HL-60/S4 treated with retinoic acid at 250 ng/mL for 4 days and 3 days (cell line): ENCODE data around the gene PHC2.

Experiments used
- in situ Hi-C: fragments of 300-500 bp; cut with MboI; formaldehyde crosslinking; loops from 2 replicates; pipeline ENCODE4 v1.7.0; 2022; ENCODE audit warnings: low sequenced_read_pairs

Gene PHC2

DNA sequence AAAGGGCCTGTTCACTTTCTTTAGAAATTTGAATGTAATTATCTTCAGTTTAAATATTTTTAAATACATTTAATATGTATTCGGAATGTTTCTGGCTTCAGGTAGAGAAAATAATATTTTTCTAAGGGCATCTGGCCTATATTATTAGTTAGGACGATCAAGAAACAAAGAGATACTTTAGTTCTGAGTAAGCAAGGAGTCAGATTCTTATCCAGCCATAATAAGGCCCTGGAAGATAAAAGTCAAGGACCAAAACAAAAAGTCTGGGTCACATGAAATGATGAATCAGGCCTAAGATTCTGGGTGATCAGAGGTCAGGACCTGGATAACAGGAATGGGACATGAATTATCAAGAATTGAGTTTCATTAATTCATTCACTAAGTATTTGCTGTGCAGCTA is 6.3 kb downstream of the PHC2 start:
- in situ Hi-C loops = no loop called here

DNA sequence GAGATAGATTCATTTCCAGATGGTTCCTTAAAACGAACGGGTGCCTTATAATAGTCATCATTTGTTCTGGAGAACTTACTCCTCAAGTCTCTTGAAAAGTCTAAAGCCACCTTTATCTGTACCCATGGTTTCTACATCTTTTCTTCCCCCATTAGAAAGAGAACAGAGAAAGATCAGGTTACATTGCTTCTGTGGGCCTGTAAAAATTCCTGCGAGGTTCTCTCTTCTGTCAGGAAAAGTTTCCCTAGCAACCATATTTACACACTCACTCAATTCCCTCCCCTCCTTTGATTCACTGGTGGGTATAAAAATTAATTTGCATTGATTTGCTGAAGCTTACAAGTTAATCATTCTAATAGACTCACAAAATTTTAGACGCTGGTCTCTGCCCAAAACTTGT is 6.7 kb downstream of the PHC2 start:
- in situ Hi-C loops = no loop called here

DNA sequence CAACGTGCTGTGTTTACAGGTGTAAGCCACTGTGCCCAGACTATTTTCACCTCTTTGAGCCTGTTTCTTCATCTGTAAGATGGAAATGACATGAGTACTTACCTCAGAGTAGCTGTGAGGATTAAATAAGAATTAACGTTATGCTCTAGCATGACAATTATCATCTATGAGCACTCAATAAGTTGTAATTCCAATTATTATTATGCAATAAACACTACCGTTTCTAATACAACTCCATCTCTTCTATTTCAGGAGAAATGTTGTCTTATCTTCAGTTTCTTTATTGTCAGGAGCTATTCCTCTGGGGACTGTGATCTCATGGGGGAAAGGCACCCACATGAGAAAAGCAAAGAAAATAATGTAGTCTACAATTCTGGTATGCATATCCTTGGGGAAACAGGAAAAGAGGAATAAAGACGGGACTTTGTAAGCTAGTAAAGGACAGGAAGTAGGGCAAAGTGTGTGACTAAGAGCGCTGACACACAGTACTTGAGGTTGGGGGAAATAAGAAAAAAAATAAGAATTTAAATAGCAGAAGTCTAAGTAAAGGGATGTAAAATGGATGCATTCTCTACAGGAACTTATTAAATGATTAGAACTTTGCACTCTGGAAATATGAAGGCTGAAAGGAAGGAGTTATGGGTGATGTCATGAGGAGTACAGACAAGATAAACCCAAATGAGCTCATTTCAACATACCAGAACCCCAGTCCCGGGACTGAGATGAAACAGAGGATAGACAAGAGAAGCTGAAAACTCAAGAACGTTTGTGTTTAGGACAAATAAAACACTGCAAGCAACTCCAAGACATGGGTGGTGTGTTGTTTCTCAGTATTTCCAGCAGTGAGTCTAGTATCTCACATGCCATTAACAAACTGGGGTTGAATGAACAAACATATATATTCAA is 9.8 kb downstream of the PHC2 start:
- in situ Hi-C loops = no loop called here

DNA sequence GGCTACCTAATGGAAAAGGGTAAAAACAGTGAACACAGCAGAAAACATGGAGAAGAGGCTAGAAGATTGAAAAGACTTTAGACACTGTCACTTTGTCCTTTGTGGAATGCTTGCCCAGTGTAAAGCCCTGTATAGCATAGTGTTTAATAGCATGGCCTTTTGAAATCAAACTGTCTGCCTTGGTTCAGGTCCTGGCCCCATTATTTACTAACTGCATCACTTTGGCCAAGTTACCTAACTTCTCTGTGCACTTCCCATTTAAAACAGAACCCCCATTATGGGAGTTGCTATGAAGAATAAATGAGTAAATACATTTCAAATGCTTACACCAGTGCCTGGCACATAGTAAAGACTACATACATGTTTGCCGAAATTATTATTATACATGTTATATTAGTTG is 12.1 kb downstream of the PHC2 start:
- in situ Hi-C loops = no loop called here

DNA sequence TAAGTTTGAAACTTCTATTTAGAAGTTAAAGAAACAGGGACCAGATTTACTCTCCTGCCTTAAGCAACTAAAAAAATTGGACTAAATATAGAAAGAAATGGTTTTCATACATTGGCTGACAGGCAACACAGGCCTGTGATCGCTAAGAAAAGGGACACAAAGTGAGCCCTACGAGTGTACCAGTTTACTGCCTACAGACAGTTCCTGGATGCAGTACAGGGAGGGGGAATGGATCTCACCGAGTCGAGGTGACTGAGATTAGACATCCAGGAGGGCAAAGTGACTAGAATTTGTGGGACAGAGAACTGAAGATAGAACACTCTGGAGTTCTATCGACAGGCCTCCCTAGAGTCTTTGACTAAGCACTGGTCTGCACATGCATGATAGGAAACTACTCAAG is 16.0 kb downstream of the PHC2 start:
- in situ Hi-C loops = no loop called here

DNA sequence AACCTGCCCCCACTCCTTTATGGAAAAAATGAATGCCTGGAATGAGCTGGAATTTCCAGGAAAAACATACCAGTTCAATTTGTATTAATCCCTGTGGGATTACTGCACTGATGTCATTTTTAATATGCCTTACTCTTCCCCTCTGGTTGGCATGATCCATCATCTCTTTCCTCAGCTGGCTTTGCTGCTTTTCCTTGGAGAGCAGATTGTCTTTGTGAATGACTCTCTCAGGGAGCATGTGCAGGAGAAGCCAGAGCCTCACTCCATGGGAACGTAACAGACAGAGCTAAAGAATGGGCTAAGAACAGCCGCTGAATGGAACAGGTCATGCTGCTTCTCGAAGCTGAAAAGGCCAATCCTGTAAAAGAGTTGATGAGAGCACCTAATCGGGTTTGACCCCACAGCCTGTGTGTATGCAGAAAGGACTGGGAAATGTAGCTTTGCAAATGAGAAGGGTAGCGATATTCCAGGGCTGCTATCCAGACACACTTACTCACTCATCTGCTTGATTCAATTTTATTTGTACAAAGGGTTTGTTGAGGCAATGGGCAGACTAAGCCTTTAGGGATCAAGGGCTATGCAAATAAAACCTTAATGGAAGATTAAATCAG is 20.7 kb downstream of the PHC2 start:
- in situ Hi-C loops = no loop called here

DNA sequence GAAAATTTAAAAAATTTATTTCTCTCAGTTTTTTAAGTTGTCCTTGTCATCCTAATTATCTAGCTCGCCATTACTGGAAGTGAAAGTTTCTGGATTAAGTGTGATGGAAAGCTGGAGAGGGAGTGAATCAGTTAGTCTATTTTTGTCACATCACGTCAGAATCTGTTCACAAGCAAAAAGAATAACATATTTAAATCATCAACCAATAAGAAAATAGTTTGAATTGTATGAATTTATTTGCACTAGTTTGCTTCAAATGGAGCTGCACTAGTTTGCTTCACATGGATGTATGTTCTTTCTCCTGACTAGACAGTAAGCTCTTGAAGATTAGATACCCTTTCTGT is 22.8 kb downstream of the PHC2 start:
- in situ Hi-C loops = no loop called here

DNA sequence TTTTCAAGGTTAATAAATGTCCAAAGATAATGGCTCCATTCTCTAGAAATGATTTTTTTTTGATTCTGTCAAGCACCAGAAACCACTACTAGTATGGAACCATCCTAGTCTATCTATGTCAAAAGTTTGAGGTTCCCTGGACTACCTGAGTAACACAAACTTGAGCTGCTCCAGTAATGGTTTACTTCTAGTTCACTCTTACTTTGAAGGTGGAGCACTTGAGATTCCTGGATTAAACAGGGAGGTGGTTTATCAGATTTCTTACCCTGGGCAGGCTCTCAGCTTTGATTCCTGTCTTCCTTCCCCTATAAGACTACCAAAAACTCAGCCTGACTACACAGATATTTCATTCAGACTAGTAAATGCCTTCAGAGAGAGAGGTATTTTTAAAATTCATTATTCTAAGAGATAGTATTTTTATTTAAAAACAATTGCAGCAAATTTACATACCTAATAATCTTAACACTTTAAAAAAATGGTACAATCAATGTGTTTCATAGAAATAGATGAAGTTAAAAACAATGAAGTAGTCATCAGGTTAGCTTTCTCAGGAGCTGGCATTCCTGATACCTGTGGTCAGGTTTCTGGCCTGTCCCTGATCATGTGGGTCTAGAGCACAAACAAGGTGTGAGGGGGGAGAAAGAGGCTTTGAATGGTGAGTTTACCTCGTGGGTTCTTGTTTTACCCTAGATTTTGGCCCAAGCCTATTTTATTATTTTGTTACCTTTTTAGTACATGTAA is 23.4 kb downstream of the PHC2 start:
- in situ Hi-C loops = no loop called here

DNA sequence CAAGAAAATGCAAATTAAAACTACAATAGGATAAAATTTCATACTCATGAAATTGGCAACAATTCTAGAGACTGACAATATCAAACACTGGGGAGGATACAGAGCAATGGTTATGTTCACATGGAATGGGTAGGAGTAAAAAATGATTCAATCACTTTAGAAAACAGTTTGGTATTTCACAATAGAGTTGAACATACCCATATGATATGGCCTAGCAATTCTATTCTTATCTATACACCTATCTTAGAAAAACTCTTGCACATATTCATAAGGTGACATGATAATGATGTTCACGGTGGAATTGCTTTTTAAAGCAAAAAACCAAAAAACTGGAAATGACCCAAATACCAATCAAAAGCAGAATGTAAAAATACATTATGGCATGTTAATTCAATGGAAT is 28.7 kb downstream of the PHC2 start:
- in situ Hi-C loops = no loop called here

DNA sequence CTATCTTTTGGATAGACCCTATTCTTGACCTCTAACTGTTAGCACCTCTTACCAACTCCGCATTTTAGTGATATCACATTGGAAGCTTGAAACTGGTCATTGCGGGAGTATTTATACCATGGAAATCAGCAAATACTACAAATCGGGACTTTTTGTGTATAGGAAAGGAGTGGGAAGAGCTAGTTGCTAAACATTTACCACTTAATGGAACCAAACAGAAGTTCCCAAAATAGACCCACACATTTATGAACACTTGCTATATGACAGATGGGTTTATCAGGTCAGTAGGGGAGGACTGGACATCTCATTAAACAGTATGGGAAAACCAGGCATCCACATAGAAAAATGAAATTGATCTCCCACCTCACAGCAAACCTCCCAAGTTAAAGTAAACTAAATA is 29.4 kb downstream of the PHC2 start:
- in situ Hi-C loops = no loop called here

DNA sequence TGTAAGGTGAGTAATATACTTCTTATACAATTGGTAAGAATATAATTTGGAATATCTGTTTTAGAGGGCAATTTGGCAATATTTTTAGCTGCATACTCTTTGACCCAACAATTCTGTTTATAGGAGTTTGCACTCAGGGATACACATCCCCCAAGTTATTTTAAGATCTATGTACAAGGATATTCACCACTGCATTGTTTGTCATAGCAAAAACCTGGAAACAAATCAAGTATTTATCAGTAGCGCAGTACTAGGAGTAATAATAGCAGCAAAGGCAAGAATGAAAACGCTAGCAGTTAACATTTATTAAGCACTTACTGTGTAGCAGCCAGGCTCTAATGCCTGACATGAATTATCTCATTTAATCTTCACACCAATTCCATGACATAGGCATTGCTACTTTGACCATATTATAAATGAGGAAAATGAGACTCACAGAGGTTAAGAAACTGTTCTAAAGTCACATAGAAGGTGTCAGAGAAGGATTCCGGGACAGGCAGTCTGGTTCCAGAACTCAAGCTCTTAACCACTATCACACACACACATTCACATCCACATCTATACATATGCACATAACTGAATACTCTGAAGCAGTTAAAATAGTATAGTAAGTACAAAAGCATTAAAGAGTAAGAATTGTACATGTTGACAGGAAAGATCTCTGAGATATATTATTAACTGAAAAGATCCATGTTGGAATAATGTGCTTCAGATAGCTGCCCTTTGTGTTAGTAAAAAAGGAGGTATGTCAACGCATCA is 30.6 kb downstream of the PHC2 start:
- in situ Hi-C loops = no loop called here

DNA sequence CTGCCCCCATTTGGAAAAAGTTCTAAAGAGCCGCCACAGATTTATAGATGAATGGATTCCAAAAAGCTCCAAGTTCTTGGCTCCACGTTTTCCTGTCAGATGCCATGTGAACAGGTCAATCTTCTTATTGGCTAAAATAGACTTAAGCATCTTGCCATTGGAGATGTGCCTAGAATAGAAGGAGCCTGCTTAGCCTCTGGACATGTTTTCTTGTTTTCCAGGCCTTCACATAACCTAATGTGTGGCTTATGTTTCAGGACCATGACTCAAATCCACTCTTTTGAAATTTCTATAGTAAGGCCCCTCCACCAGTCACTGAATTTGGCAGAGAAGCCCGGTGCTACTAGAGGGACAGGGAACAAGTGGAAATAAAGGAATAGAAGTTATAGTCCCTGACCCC is 31.5 kb downstream of the PHC2 start:
- in situ Hi-C loops = no loop called here

DNA sequence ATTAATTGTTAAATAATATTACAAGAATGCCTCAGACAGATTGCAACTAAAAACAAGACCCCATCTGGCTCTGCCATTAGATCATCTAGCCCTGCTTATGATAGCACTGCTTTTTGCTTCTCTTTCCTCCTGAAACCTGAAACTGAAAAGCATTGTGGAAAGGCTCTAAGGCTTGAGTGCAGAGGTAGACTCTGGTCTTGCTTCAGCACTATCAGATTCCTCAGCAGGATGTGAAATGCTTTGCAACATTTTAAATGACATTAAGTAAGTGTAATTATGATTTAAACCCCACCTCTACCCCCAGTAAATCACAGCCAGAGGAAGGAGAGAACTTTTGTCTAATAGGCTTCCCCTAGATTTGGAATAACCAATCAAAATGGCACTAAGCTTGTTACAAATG is 32.9 kb downstream of the PHC2 start:
- in situ Hi-C loops = no loop called here

DNA sequence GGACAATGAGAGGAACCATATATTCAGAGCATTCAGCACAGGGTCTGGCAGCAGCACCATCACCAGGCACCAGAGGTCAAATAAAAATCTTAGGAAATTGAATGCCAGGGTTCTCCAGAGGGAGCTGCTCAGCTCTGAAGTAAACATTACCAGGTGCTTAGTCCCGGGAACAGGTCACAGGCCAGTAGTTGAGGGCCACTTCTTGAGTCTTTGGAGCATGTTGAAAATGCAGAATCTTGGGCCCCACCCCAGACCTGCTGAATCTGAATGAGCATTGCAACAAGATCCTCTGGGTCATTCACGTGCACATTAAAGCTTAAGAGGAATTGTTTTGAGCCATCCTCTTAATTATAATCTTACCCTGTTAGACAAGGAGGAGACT is 33.8 kb downstream of the PHC2 start:
- in situ Hi-C loops = no loop called here

DNA sequence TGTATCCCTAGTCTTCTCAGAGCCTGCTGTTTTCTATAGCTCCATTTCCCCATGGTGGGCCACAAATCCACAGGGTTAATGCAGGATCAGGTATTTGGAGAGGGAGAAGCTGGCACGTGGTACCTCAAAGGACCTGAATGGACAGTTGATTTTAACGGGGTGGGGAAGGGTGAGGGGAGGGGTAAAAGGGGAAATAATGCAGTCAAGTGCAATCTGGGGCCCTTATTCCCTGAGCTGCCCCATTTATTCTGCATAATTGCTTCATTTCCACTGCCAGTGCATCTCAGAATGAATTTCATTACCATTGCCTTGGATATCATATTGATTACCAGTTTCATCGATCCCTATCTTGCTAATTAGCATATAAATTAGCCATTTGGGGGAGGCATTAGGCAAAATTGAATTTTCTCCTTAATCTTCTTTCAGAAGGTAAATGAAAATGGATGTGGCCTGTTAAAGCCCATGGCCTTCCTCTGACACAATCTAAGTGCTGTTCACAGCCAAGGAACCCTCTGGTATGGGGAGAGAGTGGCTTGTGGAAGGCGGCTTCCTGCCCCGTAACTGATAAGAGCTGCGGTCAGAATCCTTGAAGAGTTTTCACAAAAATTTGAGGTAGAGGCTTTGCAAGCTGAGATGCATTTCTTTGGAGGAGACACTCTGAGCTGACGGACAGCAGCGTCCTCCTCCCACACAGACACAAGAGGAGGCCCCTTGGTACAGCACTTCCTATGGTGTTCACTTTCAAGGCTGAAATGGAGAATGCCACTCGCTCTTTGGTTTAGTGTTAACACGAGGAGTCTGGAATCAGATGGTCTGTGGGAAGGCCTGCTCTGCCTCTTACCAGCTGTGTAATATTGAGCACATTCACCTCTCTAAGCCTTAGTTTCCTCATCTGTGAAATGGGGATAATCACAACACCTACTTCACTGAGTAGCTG is 34.4 kb downstream of the PHC2 start:
- in situ Hi-C loops = no loop called here

DNA sequence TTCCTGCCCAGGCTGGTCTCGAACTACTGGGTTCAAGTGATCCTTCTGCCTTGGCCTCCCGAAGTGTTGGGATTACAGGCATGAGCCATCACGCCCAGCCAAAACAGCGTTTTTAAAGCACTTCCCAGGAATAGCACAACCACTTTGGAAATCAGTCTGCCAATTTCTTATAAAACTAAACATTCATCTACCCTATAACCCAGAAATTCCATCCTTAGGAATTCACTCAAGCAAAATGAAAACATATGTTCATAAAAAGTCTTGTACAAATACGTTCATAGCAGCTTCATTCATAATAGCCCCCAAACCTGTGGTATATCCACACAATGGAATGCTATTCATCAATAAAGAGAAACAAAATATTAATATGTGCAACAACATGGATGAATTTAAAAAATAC is 36.1 kb downstream of the PHC2 start:
- in situ Hi-C loops = no loop called here

DNA sequence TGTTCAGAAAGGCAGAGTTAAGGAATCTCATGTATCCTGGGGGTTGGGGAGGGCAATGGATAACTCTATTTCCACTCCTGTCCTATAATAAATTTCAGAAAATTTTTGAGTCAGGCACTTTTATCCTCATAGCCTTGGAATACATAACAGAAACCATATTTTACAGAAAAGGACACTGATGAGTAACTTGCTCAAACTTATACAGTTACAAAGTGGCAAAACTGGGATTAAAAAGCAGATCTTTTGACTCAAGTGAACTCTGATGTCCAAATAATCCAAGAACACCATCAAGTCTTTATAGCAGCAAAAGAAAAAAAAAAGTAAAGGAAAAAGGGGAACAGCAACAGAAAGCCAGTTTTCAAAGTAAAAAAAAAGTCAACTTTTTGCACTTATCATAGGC is 36.9 kb downstream of the PHC2 start:
- in situ Hi-C loops = no loop called here

DNA sequence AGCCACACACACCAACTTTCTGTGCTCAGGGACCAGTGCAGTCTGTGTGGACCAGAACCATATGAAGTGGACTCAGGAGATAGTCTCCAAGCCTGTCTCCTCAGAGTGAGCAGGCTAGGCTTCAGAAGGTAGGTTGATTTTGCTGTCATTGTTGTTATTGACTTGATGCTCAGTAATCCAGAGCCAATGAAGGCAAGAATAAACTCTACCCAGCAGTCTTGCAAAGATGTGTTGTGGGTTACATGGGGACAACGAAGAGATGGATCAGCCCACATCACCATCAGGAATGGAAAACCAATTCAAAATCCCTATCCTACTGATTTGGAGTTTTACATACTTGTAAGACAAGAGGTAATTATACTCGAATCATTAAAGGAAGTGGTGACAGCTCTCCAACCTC is 37.4 kb downstream of the PHC2 start:
- in situ Hi-C loops = no loop called here

DNA sequence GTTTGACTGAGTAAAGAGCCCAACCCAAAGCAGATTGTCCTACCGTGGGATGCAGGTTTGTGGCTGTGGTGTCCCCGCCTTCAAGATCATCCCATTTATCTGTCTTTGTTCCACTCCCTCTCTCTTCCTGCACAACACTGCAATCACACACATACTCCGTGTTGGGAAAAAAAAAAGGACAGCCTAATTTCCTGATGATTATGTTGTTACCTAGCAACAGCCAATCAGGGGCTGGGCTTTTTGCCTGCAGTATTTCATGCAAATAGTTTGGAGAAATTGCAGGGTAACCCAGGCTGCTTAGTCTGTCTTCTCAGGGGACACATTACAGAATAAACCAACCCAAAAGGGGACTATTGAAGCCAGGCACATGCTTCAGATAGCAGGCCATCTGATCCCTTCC is 38.3 kb downstream of the PHC2 start:
- in situ Hi-C loops = no loop called here

DNA sequence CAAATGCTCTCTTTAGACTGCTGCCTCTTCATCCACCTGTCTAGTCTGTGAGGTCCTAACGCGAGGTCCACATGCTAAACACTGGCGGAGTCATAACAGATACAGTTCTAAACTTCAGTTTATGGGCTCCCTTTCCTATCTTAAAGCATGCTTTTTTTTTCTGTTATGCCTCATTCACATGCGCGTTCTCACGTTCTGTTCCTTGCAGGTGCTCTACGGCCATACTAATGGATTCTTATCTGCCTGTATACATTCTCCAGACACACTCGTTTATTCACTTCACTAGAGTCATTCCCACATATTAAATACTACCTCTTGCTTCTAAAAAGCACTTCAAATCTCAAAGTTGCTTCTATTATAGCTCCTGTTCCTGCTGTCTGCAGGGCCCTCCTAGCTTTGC is 38.7 kb downstream of the PHC2 start:
- in situ Hi-C loops = no loop called here
